GOT3 (cell line): Measurements from ENCODE around the gene RCL1.
"Not testable (repeated sequence)": the region's sequence is repeated elsewhere in the genome, so short reads cannot be mapped to it uniquely, and the experiment has no call there.

Source experiments
- DNase-seq: peaks from one replicate; lab custom pipeline; 2025; ENCODE audit warnings: mixed read lengths; lab: John Stamatoyannopoulos, UW

The RCL1 gene

GRCh38 chr9:4887556-4887955 is 94.8 kb downstream of the RCL1 start:
- DNase-seq = no peak

- no peak for DNase-seq
Measured at GRCh38 chr9:4890242-4890641, 97.5 kb downstream of the RCL1 start.

GRCh38 chr9:4890929-4891328 is 98.2 kb downstream of the RCL1 start:
- DNase-seq = no peak

DNA sequence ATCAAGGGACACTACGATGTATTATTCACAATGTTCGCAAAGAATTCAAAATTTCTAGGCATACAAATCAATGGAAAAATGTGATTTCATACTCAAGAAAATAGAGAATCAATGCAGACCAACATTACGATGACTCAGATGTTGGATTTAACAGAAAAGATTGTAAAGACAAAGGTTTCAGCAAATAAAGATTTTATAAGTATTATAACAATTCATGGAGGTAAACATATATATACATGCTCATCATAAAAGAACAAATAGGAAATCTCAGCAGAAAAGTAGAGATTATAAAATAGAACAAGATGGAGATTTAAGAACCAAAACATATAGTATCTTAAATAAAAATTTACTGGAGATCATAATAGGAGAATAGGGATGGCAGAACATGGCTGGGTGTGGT is 98.9 kb downstream of the RCL1 start:
- DNase-seq = no peak

- DNase-seq = no peak
Measured at GRCh38 chr9:4892501-4893194, 99.9 kb downstream of the RCL1 start.

DNA sequence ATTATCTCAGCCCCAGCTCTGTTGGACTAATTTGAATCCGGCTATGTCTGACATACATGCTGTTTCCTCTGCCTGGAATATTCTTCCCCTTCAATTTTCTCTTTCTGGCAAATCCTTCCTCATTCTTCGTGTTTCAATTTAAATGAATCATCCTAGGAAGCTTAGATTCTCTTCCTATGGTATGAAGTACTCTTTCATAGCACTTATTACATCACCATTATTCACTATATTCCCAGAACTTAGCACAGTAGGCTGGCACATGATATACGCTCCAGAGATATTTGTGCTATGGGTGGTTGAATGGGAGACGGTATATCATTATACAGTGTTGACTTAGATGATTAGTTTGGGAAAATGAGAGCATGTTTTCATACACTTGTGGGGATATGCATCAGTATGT is 101.3 kb downstream of the RCL1 start:
- DNase-seq = no peak

- not testable (repeated sequence) for DNase-seq
Measured at GRCh38 chr9:4899853-4900252, 107.1 kb downstream of the RCL1 start.

GRCh38 chr9:4901401-4902134 is 108.8 kb downstream of the RCL1 start:
- not testable (repeated sequence) for DNase-seq

- no peak for DNase-seq
Measured at GRCh38 chr9:4902135-4902475, 109.4 kb downstream of the RCL1 start.

DNA sequence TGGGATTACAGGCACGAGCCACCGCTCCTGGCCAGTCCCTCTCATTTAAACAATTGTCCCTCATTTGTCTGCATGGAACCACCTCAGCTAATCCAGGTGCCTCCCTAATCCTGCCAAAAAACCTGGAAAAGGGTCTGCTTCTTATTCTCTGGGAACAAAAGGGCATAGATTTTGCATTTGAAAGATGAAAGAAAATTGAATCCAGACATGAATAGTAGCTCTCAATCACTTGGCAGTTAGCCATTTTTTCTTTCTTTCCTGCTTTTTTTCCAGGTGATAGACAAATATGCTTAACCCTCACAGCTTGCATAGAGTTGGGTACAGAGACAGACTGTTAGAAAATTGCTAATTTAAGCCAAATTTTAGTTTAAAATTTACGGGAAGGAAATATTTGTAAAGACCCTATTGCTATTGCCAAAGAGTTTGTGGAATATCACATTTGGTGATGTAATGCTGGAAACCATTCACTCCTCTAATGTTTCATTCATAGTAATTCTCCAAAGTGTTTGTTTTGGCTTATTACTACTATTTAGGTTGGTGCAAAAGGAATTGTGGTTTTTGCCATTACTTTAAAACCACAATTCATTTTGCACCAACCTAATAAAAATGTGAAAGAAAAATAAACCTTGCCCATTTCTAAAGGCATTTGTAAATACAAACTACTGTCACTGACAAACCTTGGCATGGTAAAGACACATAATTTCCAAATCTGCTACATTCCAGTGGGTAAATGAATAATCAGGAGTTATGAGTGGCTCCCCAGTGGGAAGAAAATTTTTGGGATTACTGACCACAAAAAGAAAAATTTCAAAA is 111.8 kb downstream of the RCL1 start:
- DNase-seq = no peak

- no peak for DNase-seq
Measured at GRCh38 chr9:4905135-4905490, 112.4 kb downstream of the RCL1 start.
